Measurements from ENCODE around the gene SCN2B.

SCN2B gene

GRCh38 chr11:118135051-118135795 is 41.2 kb downstream of the SCN2B start:
- DNase-seq (ENCODE audit: low read depth) = no peak

GRCh38 chr11:118133816-118134215 is 42.6 kb downstream of the SCN2B start:
- DNase-seq (ENCODE audit: low read depth) = no peak

DNA sequence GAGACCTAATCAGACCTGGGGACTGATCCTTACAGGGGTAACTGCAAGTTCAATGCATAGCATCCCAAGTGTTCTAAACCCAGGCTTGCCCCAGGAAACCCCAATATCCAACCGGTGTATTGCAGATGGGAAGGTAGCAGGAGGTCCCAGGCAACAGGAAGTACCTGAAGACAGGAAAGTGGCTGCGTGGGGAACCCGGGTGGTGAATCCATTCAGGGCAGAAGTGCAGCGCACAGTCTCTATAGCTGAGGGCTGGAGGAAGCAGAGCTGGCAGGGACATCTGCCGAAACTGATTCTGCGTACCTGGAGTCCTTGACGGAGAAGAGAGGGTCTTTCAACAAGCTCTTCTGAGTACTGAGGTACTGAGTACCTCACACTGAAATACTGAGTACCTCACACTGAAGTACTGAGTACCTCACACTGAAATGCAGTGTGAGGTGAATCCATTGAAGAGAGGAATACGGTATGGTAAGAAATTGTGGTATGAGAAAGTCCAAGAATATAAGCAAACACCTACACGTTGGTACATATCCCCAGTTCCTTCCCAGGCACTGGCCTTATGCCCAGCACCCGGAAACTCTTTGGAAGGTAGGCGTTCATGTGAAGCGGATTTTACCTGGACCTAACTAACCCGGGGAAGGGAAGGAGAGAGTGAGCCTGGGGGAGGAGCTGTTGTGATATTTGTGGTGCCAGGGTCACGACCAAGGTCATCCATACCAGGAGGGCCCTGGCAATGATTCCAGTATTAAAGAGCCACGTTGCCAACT is 43.9 kb downstream of the SCN2B start:
- no peak for DNase-seq (ENCODE audit: low read depth)

DNA sequence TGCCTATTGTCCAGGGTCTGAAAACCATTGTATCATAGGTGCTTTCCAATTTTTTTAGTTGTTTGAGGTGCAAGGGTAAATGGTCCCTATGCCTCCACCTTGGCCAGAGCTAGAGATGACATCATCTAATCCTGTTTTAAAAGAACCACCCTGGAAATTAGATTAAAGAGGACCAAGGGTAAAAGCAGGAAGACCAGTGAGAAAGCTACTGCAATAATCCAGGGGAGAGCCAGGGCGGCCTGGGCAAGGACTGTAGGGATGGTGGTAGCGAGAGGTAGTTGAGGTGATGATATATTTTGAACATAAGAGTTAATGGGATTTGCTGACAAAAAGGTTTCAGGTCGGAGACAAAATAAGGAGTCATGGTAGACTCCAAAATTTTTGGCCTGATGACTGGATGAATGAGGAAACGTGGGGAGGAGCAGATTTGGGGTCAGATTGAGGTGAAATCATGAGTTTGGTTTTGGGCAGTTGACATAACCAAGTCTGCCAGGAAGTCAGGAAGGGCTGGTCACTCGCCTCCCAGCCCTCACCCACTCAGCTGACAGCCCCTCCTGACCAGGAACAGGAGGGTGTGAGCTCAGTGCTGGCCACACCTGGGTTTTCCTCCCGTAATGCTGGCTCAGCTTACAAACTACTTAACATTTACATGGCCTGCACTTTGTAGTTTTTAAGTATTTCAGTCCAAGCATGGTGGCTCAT is 46.8 kb downstream of the SCN2B start:
- DNase-seq (ENCODE audit: low read depth) = no peak

DNA sequence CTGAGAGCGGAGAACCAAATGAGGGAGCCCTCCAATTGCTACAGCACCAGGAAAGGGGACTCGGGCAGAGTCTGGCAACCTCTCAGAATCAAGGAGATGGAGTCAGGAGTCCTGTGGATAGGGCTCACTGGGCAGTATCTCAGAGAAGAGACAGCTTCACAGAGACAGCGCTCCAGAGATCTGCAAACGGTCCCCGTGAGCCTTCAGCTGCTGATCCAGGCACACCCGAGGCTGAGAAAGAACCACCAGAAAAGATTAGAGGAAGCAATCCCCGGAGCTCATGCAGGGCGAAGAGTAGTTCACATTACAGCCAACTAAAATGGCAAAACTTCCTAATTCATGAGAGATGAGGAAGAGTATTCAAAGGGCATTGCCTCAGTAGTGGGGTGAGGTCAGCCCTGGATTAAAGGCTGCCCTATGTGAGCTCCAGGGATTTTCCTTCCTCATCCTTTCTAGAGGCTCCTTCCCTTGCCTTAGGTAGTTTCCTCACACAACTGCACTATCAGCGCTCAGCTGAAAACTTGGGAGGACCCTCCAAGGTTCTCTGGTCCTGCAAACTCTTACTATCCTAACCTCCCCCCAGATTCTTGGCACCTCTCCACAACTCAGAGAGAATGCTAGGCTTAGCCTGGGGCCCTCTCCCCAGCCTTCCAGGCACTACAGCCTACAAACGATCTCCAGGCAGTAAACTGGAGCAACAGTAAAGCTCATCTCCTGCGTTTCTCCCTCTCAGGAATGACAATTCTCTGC is 47.5 kb downstream of the SCN2B start:
- DNase-seq (ENCODE audit: low read depth) = no peak

DNA sequence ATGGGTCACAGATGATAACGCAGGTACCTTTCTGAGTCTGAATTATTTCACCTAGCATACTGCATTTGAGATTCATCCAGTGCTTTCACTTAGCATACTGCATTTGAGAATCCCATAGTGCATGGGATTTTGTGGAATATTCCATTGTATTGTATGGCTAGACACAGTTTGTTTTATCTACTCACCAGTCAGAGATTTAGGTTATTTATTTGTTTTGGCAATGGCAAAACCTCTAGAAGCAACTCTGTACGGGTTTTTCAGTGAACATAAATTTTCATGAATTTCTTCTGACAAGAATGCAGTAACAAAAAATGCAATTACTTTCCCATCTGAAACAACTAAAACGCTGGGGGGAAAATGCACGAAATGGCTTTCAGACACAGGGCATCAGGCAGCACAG is 48.1 kb downstream of the SCN2B start:
- no peak for DNase-seq (ENCODE audit: low read depth)

- no peak for DNase-seq (ENCODE audit: low read depth)
These were observed 50.2 kb downstream of the SCN2B start for GRCh38 chr11:118126082-118126838.

- DNase-seq (ENCODE audit: low read depth) = no peak
These were observed 51.4 kb downstream of the SCN2B start for GRCh38 chr11:118124929-118125535.

DNA sequence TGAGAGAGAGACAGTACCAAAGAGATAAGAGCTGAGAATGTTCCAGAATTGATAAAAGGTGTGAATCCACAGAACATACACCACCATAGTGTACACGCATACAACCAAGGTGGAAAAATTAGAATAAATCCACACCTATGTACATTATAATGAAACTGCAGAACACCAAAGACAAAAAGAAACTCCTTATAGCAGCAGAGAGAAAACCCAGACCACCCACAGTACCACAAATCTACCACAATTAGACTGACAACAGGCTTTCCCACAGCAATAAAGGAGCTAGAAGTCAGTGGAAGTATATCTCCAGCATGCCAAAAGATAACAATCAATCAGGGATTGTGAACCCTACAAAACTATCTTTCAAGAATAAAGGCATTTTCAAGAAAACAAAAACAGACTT is 55.6 kb downstream of the SCN2B start:
- DNase-seq (ENCODE audit: low read depth) = no peak

GRCh38 chr11:118117790-118118601 is 58.4 kb downstream of the SCN2B start:
- DNase-seq (ENCODE audit: low read depth) = no peak

DNA sequence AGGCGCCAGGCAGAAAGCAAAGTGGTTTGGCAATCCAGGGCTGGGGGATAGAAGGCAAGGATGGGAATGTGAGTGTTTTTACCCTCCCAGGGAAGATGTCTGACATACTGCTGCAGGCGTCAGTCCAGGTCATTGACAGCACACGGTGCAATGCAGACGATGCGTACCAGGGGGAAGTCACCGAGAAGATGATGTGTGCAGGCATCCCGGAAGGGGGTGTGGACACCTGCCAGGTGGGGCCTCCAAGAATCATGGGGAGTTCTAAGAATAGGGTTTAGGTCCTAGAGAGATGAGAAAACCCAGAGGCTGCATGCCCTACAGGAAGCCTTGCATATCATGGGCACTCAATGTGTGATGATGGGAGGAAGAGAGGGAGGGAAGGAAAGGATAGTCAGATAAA is 61.4 kb downstream of the SCN2B start:
- DNase-seq (ENCODE audit: low read depth) = no peak

DNA sequence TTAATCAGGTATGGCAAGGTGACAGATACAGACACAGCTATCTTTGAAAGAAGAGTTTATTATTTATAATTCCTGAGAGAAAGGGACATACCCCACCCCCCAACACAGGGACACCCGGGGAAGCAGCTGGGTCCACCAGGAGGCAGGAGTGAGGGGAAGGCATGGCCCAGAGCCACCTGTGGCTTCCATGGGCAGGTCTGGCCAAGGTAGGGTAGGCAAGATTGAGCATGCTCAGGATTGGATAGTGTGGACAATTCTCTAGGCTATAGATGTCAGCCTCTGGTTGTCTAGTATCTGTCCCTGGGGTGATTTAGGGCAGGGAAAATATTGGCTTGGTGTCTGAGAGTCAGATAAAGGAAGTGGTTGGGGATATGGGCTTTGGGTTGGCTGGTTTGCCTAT is 62.2 kb downstream of the SCN2B start:
- no peak for DNase-seq (ENCODE audit: low read depth)

GRCh38 chr11:118112711-118113430 is 63.6 kb downstream of the SCN2B start:
- no peak for DNase-seq (ENCODE audit: low read depth)
